HG03039 (cell line): ENCODE data around the gene MAP7.
"Not testable (repeated sequence)": the region's sequence is repeated elsewhere in the genome, so short reads cannot be mapped to it uniquely, and the experiment has no call there.

ENCODE experiments used
- ATAC-seq: cut with Tn5 transposase; IDR thresholded peaks from one replicate; pipeline ENCODE4 v1.9.1; 2021; ENCODE audit warnings: mild to moderate bottlenecking, moderate library complexity; ENCODE audit not compliant: unreplicated experiment

The MAP7 gene

GRCh38 chr6:136510299-136510698, 39.9 kb downstream of the MAP7 start:
- no peak for ATAC-seq

DNA sequence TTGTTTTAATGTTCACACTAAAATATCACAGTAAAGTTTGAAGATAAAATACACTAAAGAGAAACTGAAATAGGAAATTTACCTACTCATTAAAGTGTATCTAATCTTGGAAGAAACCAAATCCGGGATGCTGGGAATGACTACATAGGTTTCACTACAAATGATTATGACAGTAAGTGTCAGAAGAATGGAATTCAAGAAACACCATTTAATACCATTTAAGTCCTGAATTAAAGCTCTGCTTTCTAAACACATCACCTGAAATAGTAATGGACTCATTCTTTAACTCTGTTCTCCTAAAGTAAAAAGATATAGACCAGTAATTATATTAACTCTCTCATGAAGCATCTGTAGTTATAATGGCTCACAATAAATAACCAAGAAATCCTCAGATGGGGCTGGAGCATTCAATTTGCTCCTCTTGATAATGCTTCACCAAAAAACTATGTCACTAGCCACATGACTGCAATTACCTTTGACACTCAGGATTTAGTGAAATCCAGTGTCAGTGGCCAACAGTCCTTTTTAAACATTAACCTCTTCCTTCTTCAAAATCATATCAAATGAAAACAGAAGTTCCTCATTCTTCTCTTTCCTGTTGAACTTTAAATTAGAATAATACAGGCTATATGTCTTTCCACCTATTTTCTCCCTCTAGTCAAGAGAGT, 41.4 kb downstream of the MAP7 start:
- ATAC-seq = no peak

DNA sequence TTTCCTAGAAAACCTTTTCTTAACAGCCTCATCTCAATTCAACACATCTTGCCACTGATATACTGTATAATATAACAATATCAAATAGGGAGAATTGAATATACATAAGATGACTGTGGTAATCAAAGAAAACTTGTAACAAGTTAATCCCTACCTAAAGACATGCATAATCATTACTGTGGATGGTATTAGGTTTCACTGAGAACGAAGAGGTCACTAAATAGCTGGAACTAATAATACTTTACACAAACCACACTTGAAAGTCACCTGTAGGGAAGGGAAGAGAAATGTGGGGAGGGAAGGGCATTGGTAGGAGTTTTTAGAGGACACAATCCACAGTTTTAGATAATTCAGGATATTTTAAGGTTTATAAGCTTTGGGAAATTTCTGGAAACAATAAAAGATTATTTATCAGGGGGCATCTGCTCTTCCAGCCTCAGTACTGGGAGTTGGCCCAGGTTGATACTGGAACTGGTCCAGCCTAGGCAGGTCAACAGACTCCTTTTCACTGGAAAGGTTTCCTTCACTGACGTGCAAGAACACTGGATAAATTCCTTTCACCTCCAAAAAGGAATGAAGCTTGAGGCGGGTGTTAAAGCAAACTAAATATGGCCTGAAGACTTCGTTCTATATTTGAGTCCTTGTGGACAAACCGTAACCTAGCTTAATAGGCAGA, 44.0 kb downstream of the MAP7 start:
- ATAC-seq = no peak

DNA sequence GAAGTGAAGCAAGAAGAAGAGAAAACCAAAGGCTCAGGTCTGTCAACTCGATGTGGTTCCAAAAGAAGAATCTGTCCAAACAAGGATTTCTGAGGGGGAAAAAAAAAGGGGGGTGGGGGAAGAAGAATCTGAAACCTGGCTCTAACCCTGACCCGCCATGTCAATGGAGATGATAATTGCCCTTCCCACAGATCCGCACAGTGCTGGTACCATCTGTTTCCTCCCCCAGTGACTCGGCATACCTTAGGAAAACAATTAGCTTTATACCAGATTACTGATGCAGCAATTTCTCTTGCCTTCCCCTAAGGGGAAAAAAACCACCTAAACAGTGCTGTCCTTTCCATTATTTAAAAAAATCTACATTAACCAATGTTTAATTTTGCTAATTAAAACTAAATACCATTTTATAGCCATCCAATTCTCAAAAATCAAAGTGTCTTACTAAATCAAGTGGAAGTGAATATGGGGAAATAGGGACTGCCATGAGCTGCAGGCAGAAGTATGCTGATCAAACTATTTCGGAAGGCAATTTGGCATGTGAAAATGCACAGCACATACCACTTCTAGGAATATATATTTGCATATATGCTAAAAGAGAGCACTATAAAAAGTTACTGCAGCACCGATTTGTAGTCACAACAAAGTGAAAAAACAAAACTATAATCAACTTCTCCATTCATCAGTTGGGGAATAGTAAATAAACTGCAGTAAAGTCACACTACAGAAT, 46.8 kb downstream of the MAP7 start:
- no peak for ATAC-seq

DNA sequence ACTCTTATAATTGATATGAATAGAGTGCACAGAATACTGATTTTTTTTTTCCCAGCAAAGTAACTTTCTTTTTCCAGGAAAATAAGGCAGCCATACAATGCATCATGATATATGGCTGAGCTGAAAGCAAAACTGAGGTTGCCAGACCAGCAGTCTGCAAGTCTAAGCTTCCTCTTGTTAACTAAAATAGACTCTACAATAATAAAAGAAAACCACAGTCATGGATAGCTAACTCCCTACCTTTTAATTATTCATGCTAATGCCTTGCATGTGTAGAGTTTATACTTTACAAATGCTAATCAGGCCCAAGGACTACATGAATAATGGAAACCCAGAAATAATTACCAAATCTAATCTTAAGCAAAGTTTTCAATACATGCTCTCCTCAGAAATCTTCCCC, 47.4 kb downstream of the MAP7 start:
- no peak for ATAC-seq

- no peak for ATAC-seq
Measured at GRCh38 chr6:136501514-136501913, 48.7 kb downstream of the MAP7 start.

- no peak for ATAC-seq
Measured at GRCh38 chr6:136501096-136501495, 49.1 kb downstream of the MAP7 start.

- no peak for ATAC-seq
Measured at GRCh38 chr6:136500414-136500813, 49.8 kb downstream of the MAP7 start.

- no peak for ATAC-seq
Measured at GRCh38 chr6:136499370-136499769, 50.9 kb downstream of the MAP7 start.

DNA sequence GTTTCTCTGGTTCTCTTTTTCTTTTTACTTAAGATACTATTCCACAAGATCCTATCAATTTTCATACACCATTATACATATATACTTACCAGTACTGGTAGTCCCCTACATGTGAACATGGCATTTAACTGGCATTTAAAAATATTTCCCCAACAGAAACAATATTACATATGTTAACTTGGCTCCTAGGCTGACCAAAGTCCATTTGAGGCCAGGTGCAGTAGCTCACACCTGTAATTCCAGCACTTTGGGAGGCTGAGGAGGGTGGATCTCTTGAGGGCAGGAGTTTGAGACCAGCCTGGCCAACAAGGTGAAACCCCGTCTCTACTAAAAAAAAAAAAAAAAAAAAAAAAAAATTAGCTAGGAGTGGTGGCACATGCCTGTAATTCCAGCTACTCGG, 53.8 kb downstream of the MAP7 start:
- ATAC-seq = not testable (repeated sequence)

DNA sequence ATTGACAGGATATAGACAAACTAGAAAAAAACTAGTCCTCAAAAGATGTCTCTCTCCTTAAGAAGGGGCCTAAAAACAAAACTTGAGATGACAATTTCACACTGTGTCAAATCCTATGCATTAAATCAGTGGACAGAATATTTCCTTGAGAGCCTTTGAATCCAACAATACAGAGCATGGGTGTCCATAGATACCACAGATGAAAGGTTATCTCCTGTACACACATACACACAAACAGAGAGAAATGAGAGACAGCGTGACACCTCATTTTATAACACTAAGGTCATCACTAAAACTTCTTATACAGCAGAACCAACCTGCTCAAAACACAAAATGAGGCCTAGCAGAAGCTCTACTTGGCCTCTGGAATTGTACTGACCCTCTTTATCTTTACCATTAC, 55.5 kb downstream of the MAP7 start:
- ATAC-seq = no peak

DNA sequence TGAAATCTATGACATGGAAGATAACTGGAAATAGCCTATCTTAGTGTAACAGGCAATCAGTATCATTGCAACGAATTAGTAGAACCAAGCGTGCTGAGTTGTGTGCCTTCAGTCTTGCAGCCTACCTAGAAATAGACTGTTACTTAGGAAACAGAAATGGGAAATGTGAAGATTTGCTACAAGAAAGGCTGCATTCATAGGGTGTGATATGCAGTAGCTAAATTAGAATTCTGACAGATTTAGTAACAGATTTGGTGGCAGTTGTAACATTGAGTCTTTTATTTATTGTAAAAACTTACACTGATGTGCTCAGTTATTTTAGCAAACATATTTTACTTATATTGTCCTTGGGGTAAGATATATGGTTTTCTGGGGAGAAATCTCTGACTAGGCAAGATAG, 56.2 kb downstream of the MAP7 start:
- ATAC-seq = no peak

DNA sequence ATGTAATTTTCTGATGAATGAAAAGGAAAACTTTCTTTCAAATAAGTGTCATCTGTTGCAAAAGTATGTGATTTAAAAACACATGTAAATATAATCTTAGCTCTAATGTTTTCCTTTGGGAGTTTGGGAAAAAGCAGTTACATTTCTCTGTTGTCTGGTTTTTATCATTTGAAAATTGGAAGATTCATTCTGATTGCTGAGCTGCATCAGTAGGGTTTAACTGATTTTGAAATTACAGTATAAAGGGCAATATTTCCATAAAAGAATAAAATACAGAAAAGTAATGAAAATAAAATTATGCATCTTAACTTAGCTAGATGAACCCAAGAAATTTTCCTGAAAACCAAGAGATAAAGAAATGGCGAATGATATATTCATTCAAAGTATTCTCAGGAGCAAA, 57.8 kb downstream of the MAP7 start:
- no peak for ATAC-seq

- ATAC-seq = no peak
Measured at GRCh38 chr6:136491754-136492153, 58.5 kb downstream of the MAP7 start.

GRCh38 chr6:136491251-136491650, 59.0 kb downstream of the MAP7 start:
- no peak for ATAC-seq

GRCh38 chr6:136489689-136490033, 60.6 kb downstream of the MAP7 start:
- ATAC-seq = not testable (repeated sequence)

DNA sequence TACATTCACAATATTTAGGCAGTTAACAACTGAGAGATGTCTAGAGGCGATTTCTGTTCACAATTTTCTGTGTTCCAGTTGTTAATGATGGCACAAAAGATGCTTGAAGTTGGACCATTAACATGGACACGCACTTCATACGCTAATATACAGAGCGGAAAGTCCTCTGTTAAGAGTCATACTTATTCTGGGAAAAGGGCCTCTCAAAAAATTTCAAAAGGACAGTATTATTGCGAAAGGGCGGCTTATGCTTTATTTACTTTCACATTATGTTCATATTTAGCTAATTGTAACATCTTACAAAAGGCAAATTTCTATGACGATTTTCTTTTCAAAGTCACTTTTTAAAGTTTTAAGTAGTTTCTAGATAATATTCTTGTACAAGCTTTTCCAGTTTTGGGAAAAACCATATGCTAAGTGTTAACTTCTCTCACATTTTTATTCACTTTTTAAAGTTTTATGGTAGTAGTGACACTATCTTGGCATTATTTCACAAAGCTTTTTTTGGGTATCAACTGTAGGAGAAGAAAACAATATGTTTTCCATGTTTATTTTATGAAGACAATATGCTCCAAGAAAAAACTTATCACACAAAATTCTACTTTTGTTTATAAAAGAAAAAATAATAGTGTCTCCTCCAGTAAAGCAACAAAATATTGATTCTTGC, 62.3 kb downstream of the MAP7 start:
- ATAC-seq = no peak

- no peak for ATAC-seq
Measured at GRCh38 chr6:136486357-136486756, 63.9 kb downstream of the MAP7 start.

DNA sequence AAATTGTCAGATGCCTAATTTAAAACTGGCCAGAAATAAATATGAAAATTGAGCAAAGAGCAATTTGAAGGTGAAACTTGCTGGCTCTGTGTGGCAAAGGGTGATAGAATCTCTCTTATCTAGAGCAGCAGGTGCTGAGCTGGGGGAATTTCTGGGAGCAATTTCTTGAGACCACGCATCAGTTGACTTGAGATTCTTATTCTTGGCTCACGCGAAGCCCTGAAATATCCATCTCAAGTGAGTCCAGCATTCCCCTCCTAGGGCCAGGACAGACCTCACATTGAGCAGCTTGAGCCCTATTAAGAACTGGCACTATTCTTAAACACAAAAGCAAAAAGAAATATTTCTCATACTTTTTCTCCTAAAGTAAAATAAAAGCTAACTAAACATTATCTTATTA, 66.3 kb downstream of the MAP7 start:
- ATAC-seq = no peak

GRCh38 chr6:136483005-136483404, 67.2 kb downstream of the MAP7 start:
- ATAC-seq = not testable (repeated sequence)

DNA sequence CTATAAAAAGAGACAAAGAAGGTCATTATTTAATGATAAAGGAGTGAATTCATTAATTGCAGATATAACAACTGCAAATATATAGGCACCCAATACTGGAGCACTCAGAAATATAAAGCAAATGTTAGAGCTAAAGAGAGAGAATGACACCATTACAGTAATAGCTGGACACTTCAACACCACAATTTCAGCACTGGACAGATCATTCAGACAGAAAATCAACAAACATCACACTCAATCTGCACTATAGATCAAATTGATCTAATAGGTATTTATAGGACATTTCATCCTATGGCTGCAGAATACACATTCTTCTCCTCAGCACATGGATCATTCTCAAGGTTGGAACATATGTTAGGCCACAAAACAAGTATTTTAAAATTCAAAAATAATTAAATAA, 72.7 kb downstream of the MAP7 start:
- ATAC-seq = no peak

GRCh38 chr6:136475686-136476085, 74.5 kb downstream of the MAP7 start:
- ATAC-seq = no peak
